CD4-positive, alpha-beta memory T cell (primary cell): ENCODE data around the gene ZNRF4. TPM values are rescaled to one million over a fixed set of nuclear protein-coding genes. Genes with fewer than 3 reads are reported as not detected.

Experiments
- CTCF ChIA-PET: fragments of 350-600 bp; sonication (Branson Sonifier 250); formaldehyde crosslinking; loops from one replicate; lab custom pipeline; 2021; ENCODE audit warnings: inconsistent platforms; ENCODE audit not compliant: partially characterized antibody; lab: Charles Lee
- POLR2A ChIA-PET: fragments of 350-600 bp; sonication (Branson Sonifier 250); formaldehyde crosslinking; loops from one replicate; lab custom pipeline; 2021; ENCODE audit not compliant: partially characterized antibody; lab: Charles Lee
- DNase-seq, 5 donors: peaks; one replicate each; pipeline versions ENCODE4 v3.0.0 to v3.0.0-alpha.2; 2020 to 2022; ENCODE audit warnings: mixed read lengths in 1 of 5
- H3K27ac ChIP-seq: one replicate; pipeline ENCODE4 v1.7.0; 2013; ENCODE audit warnings: low read depth, low read length
- H3K27me3 ChIP-seq: 2 replicates; pipeline ENCODE4 v1.7.0; 2013; ENCODE audit warnings: mild to moderate bottlenecking, low read length, moderate library complexity; ENCODE audit not compliant: insufficient read depth
- H3K36me3 ChIP-seq: 2 replicates; pipeline ENCODE4 v1.7.0; 2013; ENCODE audit warnings: mild to moderate bottlenecking, low read length, moderate library complexity; ENCODE audit not compliant: insufficient read depth
- H3K4me1 ChIP-seq: 2 replicates; pipeline ENCODE4 v1.7.0; 2013; ENCODE audit warnings: mild to moderate bottlenecking, low read length, moderate library complexity; ENCODE audit not compliant: insufficient read depth
- H3K4me3 ChIP-seq, 2 donors: one replicate each; pipeline ENCODE4 v1.7.0; 2013; ENCODE audit warnings: low read length in 2 of 2, mild to moderate bottlenecking in 1 of 2
- H3K9me3 ChIP-seq, 2 donors: one replicate each; pipeline ENCODE4 v1.7.0; 2013; ENCODE audit warnings: low read length in 2 of 2, control low read depth in 1 of 2; ENCODE audit not compliant: control insufficient read depth in 1 of 2
- H3K27ac Mint-ChIP-seq, 7 donors: one replicate each; pipeline ENCODE4 v1.8.0; 2020 to 2021; ENCODE audit warnings: mixed read lengths in 7 of 7, mild to moderate bottlenecking in 6 of 7, inconsistent platforms in 3 of 7, moderate library complexity in 3 of 7
- H3K27me3 Mint-ChIP-seq, 2 donors: one replicate each; pipeline ENCODE4 v1.8.0; 2020 to 2021; ENCODE audit warnings: mixed read lengths in 2 of 2
- H3K36me3 Mint-ChIP-seq, 2 donors: one replicate each; pipeline ENCODE4 v1.8.0; 2020 to 2021; ENCODE audit warnings: mixed read lengths in 2 of 2, inconsistent platforms in 1 of 2, mild to moderate bottlenecking in 1 of 2
- H3K4me1 Mint-ChIP-seq, 4 donors: one replicate each; pipeline ENCODE4 v1.8.0; 2020 to 2021; ENCODE audit warnings: mixed read lengths in 4 of 4, mild to moderate bottlenecking in 1 of 4
- H3K4me3 Mint-ChIP-seq, 8 donors: one replicate each; pipeline ENCODE4 v1.8.0; 2020 to 2021; ENCODE audit warnings: mixed read lengths in 8 of 8, mild to moderate bottlenecking in 7 of 8, moderate library complexity in 6 of 8, inconsistent platforms in 3 of 8
- H3K9me3 Mint-ChIP-seq, 8 donors: one replicate each; pipeline ENCODE4 v1.8.0; 2020 to 2021; ENCODE audit warnings: mixed read lengths in 8 of 8, mild to moderate bottlenecking in 5 of 8, inconsistent platforms in 3 of 8, moderate library complexity in 1 of 8
- intact Hi-C: fragments of 100-400 bp; cut with micrococcal nuclease; formaldehyde crosslinking; loops from one replicate; pipeline ENCODE4 v1.15.1; 2023
- polyA plus RNA-seq, 2 donors: library from polyadenylated mRNA; unstranded; fragments of 300-500 nt; fragmentation: Illumina TruSeq; gene quantifications; one replicate each; pipeline ENCODE4 v1.2.3, GENCODE V29; 2021
- total RNA-seq, 2 experiments: library from RNA; stranded (reverse); gene quantifications; one replicate each; pipeline ENCODE4 v1.2.3, GENCODE V29; 2021

The ZNRF4 gene
- total and polyA plus RNA-seq, 4 experiments from 2014 or later = not detected

DNA sequence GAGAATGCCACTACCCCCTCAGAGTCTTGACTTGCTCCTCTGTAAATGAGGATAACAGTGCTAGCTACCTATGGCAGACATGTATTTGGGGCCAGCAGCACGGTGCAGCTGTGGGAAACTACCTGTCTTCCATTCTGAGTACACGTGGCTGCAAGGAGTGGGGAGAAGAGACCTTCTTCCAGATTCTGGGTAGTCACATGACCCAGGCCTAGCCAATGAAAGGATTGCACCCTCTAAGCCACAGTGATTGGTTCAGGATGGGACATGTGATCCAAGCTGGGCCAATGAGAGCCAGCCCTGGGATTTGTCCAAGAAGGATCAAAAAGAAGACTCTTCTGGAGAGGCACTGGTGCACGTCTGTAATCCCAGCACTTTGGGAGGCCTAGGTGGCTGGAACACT lies 5.5 kb downstream of the ZNRF4 start:
- intact Hi-C loops = no loop called here
- H3K27me3 Mint-ChIP-seq = peaks cover 11 to 12% of the 10 kb centered on the region in 2 donors
- Histone ChIP-seq H3K27ac (no peak overlapping the region), H3K4me3 (no peak overlapping the region), H3K4me1 (no peaks in the 10 kb centered on the region), H3K9me3 (no peaks in the 10 kb centered on the region), H3K36me3 (no peaks in the 10 kb centered on the region), H3K27me3 (no peaks in the 10 kb centered on the region)
- ChIA-PET CTCF (no interaction called here), POLR2A (no interaction called here)
- peaks cover 0 to 13% (median 8%) of the 10 kb centered on the region in 8 donors for H3K9me3 Mint-ChIP-seq
- H3K4me1 Mint-ChIP-seq = no peaks in the 10 kb centered on the region
- no peak overlapping the region for H3K4me3 Mint-ChIP-seq
- H3K27ac Mint-ChIP-seq = no peak overlapping the region
- no peak for DNase-seq
- no peaks in the 10 kb centered on the region for H3K36me3 Mint-ChIP-seq

GRCh38 chr19:5463959-5464358 lies 8.7 kb downstream of the ZNRF4 start:
- H3K27me3 ChIP-seq = no peaks in the 10 kb centered on the region

GRCh38 chr19:5466072-5466471 lies 10.9 kb downstream of the ZNRF4 start:
- Histone ChIP-seq H3K4me3 (no peak overlapping the region), H3K27me3 (no peaks in the 10 kb centered on the region), H3K4me1 (no peaks in the 10 kb centered on the region), H3K27ac (no peak overlapping the region), H3K9me3 (no peaks in the 10 kb centered on the region), H3K36me3 (no peaks in the 10 kb centered on the region)
- Mint-ChIP-seq H3K4me3 (no peak overlapping the region), H3K36me3 (no peaks in the 10 kb centered on the region), H3K9me3 (peaks cover 0 to 9% (median 8%) of the 10 kb centered on the region in 8 donors), H3K4me1 (no peaks in the 10 kb centered on the region), H3K27me3 (peaks cover 11 to 15% of the 10 kb centered on the region in 2 donors), H3K27ac (no peak overlapping the region)
- DNase-seq = no peak
- ChIA-PET POLR2A (no interaction called here), CTCF (no interaction called here)
- intact Hi-C loops = no loop called here

More at GRCh38 chr19:5463959-5464358, 8.7 kb downstream of the ZNRF4 start:
- intact Hi-C loops = no loop called here
- no peak for DNase-seq
- Histone ChIP-seq H3K4me1 (no peaks in the 10 kb centered on the region), H3K4me3 (no peak overlapping the region), H3K9me3 (no peaks in the 10 kb centered on the region), H3K27ac (no peak overlapping the region), H3K36me3 (no peaks in the 10 kb centered on the region)
- Mint-ChIP-seq H3K27ac (no peak overlapping the region), H3K9me3 (peaks cover 0 to 13% (median 8%) of the 10 kb centered on the region in 8 donors), H3K4me1 (no peaks in the 10 kb centered on the region), H3K36me3 (no peaks in the 10 kb centered on the region), H3K27me3 (peaks cover 17% of the 10 kb centered on the region in 2 donors), H3K4me3 (no peak overlapping the region)
- CTCF ChIA-PET = no interaction called here
- POLR2A ChIA-PET = no interaction called here

DNA sequence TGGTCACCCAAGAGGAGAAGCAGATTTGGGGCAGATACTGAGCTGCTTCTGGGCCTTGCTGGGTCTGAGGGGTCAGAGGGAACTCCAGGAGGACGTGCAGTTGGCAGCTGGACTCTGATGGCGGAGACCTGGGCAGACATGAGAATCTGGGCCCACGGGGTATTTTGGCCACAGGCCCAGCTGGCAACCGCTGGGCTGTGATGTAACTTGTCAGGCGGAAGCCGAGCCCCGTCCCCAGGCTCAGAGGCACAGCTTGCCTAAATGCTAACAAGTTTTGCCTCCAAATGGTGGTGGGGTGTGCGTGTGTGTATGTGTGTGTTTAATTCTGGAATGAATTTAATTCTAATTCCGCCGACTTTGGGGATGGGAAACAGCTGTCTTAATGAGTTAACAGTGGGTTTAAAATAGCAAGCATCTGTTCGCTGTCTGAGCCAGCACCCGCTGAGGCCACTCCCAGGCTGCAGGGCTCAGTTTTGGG lies 11.6 kb downstream of the ZNRF4 start:
- Mint-ChIP-seq H3K4me3 (no peak overlapping the region), H3K9me3 (peaks cover 0 to 8% (median 6%) of the 10 kb centered on the region in 8 donors), H3K27ac (no peak overlapping the region), H3K27me3 (peaks cover 11 to 15% of the 10 kb centered on the region in 2 donors), H3K4me1 (no peaks in the 10 kb centered on the region), H3K36me3 (no peaks in the 10 kb centered on the region)
- no peaks in the 10 kb centered on the region for H3K4me1 ChIP-seq
- POLR2A ChIA-PET = no interaction called here
- intact Hi-C loops = no loop called here
- H3K27ac ChIP-seq = no peak overlapping the region
- H3K4me3 ChIP-seq = no peak overlapping the region
- H3K9me3 ChIP-seq = no peaks in the 10 kb centered on the region
- no peak for DNase-seq
- H3K27me3 ChIP-seq = no peaks in the 10 kb centered on the region
- no peaks in the 10 kb centered on the region for H3K36me3 ChIP-seq
- CTCF ChIA-PET = no interaction called here

- H3K4me3 Mint-ChIP-seq = no peak overlapping the region
- H3K4me1 Mint-ChIP-seq = no peaks in the 10 kb centered on the region
- ChIA-PET POLR2A (no interaction called here), CTCF (no interaction called here)
- H3K9me3 Mint-ChIP-seq = no peaks in the 10 kb centered on the region
- no peaks in the 10 kb centered on the region for H3K4me1 ChIP-seq
- DNase-seq = no peak
- no peak overlapping the region for H3K27ac ChIP-seq
- no peak overlapping the region for H3K27ac Mint-ChIP-seq
- H3K9me3 ChIP-seq = no peaks in the 10 kb centered on the region
- H3K27me3 Mint-ChIP-seq = peaks cover 11 to 20% of the 10 kb centered on the region in 2 donors
- no peaks in the 10 kb centered on the region for H3K36me3 Mint-ChIP-seq
- H3K36me3 ChIP-seq = no peaks in the 10 kb centered on the region
- no peaks in the 10 kb centered on the region for H3K27me3 ChIP-seq
- H3K4me3 ChIP-seq = no peak overlapping the region
- intact Hi-C loops = no loop called here
Measured at GRCh38 chr19:5470264-5470671, 15.1 kb downstream of the ZNRF4 start.

- no peaks in the 10 kb centered on the region for H3K9me3 ChIP-seq
- ChIA-PET POLR2A (no interaction called here), CTCF (no interaction called here)
- Mint-ChIP-seq H3K4me1 (no peaks in the 10 kb centered on the region), H3K4me3 (no peak overlapping the region), H3K27ac (no peak overlapping the region), H3K27me3 (peaks cover 4 to 17% of the 10 kb centered on the region in 2 donors), H3K36me3 (no peaks in the 10 kb centered on the region), H3K9me3 (no peaks in the 10 kb centered on the region)
- no peaks in the 10 kb centered on the region for H3K36me3 ChIP-seq
- H3K27me3 ChIP-seq = no peaks in the 10 kb centered on the region
- DNase-seq = no peak
- no peaks in the 10 kb centered on the region for H3K4me1 ChIP-seq
- H3K27ac ChIP-seq = no peak overlapping the region
- H3K4me3 ChIP-seq = no peak overlapping the region
- intact Hi-C loops = no loop called here
Measured at GRCh38 chr19:5472286-5472685, 17.1 kb downstream of the ZNRF4 start.

DNA sequence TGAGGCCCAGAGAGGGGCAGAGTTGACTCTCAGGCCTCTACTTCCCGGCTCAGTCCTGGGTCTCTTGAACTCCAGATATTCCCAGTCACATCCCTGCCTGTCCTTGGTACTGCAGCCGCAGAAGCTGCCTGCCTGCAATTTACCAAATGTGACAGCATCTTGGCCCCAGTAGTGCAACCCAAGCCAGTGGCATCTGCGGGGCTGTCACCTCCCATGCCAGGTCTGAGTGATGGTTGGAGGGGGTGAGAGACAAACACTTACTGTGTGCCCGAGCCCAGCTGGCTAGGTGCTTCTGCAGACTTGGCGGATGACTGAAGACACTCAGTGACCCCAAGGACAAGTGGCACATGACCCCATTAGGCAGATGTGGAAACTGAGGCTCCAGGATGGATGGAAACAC lies 18.4 kb downstream of the ZNRF4 start:
- Histone ChIP-seq H3K9me3 (no peaks in the 10 kb centered on the region), H3K4me1 (no peaks in the 10 kb centered on the region), H3K27ac (no peak overlapping the region), H3K27me3 (no peaks in the 10 kb centered on the region), H3K4me3 (no peak overlapping the region), H3K36me3 (no peaks in the 10 kb centered on the region)
- no peak for DNase-seq
- H3K36me3 Mint-ChIP-seq = no peaks in the 10 kb centered on the region
- no peaks in the 10 kb centered on the region for H3K4me1 Mint-ChIP-seq
- H3K9me3 Mint-ChIP-seq = no peaks in the 10 kb centered on the region
- H3K4me3 Mint-ChIP-seq = no peak overlapping the region
- no peak overlapping the region for H3K27ac Mint-ChIP-seq
- ChIA-PET CTCF (no interaction called here), POLR2A (no interaction called here)
- intact Hi-C loops = no loop called here
- peaks cover 6 to 22% of the 10 kb centered on the region in 2 donors for H3K27me3 Mint-ChIP-seq
